ENCODE results near the gene ADGRG1.

The ADGRG1 gene

DNA sequence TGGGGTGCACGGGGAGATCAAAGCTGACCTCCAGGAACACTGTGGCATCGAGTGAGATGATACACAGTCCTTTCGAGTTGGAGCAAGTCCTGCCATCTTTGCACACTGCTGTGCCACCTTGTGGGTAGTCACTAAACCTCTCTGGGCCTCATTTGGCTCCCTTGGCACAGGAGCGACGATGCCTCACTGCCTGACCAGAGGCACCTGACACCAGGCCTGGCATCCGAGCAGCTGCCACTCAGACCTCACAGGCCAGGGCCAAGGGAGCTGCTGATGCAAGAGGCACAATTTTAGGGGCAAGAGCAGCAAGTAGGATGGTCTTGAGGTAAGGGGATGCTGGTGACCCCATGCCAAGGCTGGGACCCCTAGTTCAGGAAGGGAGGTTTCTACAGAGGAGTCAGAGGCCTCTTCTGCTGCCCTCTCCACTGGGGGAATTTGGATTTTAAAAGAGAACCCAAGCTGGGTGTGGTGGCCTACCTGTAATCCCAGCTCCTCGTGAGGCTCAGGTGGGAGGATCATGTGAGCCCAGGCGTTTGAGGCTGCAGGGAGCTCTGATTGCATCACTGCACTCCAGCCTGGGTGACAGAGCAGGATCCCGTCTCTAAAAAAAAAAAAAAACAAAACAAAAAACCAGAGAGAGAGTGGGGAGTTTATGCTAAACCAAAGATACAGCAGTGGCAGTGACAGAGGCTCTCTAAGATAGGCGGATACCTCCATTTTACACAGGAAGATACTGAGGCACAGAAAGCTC lies 6.7 kb upstream of the ADGRG1 start:
- DNase-seq: no peak

DNA sequence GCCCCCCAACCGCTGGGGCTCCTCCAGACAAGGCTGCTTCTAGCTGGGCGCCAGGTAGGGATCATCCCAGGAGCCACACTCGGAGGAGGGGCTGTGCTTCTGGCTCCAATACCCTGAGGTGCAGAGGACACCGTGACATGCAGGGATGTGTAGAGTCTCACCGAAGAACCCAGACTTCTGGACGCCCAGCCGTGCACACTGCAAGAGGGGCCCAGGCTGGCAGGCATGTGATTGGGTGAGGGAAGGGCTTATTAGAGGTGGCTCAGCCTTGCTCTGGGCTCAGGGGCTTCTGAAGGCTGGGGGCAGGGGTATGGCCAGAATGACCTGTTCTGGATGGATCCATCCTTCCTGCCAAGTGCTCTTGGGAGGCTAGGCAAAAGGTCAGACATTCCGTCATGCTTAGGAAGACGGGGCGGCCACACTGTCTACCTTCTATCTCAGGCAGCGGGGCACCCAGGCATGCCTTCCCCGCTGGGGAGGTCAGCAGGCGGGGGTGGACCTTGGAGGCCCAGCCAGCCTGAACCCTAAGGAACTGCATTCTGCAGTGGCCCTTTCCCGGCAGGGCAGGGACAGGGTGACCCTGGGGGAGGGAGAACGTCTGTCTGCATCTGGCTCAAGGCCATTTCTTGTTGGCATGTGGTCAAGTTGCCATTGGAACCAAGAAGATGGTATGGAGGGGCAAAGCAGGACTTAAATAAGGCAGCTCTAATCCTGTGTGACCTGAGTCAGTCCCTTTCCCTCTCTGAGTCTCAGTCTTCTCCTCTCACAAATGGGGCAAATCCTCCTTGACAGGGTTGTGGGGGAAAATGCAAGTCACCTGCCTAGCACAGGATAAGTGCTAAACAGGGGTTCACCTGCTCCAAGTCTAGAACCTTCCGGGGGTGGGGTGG lies 5.8 kb upstream of the ADGRG1 start:
- DNase-seq: no peak

DNA sequence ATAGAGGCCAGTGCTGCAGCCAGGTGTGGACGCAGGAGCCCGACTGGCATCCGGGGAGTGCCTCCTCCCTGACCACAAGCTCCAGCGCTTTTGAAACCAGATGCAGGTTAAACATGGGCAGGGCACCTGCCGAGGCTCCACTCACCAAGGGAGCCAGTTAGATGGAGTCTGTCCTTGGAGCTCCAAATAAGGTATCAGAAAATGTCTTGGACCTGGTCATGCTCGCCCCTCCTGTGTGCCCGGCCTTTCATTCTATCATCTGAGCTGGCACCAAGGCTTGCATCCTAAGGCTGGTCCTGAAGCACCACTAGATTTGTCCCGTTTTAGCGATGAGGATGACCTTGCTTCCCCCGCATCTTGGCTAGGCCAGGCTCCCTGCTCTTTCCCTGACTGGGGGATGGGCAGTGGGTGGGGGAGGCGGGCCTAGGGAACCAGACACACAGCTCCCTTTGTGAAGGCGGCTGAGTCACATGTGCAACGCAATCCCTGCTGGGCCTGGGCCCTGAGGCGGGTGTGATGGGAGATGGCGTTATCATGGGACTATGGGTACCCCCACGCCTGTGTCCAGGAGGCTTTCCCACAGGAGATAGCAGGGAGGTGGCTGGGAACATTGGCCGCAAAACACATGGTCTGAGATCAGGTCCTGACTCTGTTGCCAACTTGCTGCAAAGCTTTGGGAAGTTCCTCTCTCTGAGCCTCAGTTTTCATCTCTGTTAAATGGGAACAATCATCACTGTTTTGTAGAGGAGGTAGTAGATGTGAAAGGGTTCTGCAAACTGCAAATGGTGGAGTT lies 5.0 kb upstream of the ADGRG1 start:
- DNase-seq: no peak

DNA sequence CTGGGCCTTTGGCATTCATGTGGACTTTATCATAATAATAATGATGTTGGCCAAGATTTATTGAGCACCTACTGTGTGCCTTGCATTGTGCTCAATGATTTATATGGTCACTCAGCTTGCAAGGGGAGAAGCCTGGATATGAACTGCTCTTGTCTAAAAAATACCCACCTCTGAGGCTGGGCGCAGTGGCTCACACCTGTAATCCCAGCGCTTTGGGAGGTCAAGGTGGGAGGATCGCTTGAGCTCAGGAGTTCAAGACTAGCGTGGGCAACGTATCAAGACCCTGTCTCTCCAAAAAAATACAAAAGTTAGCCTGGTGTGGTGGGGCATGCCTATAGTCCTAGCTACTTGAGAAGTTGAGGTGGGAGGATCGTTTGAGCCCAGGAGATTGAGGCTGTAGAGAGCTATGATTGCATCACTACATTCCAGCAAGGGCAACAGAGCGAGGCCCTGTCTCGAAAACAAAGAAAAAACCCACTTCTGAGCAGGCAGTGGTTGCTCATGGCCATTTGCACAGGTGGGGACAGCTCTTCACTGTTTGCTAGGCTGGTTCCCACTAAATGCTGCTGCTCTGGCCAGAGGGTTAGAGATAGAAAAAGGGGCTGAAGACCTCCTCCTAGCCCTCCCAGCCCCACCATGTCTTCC lies 4.3 kb upstream of the ADGRG1 start:
- DNase-seq: no peak

DNA sequence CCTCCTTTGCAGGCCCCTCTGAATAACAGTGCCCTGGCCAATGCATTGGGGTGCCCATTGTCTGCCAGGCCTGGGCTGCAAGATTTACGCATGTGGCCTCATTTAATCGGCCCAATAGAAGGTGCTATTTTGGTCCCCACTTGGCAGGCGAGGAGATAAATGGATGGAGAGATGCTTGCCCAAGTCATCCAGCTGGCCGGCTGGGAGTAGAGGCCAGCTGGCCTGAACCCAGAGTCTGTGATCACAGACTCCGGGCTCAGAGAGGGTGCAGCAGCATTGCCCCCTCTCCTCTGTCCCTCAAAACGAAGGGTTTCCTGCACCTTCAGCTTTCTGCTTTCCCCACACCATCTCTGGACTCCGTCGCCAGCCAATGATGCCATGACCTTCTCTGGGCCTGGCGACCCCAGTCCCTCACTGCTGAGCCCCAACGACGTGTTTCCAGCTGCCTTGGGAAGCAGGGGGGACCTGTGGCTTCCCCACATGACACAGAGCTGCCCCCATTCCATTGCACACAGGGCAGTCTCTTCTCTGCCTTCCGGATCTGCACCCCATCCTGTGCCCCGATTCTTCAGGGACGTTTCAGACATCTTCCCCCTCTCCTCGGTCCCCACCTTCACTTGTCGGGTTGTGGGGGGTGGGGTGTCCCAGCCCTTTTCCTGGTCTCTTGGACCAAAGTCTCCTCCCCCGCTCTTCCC lies 3.5 kb upstream of the ADGRG1 start:
- no peak for DNase-seq

DNA sequence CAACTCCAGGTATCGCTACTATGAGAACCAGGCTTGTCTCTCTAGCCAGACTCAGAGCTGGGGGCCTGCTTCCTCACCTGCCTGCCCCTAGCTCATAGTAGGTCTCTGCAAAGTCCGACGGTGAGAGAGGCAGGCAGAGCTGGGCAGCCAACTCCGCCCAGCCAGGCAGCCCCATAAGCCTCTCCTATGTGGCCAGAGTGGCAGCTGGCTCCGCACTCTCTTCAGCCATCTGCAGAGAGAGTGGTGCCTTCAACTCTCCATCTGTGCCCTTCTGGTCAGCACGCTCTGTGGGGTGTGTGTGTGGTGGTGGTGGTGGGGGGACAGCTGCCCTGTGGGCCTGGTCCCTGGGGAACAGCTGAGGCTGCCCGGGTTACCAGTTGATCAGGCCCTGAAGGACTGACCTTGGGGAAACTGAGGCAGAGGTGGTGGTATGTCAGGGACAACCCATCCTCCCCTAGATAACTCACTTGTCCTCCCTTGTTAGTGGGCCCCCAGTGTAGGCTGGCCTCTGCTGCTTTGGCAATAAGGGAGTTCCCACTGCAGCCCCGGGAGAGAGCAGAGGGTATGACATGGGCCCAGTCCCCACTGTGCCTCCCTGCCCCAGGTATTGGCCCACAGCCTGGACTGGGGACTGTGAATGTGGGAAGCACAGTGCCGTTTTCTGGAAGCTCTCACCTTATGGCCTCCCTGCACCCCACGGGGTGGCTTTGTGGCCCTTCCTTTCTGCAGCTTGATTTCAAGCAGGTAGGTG lies 1.8 kb upstream of the ADGRG1 start:
- no peak for DNase-seq

DNA sequence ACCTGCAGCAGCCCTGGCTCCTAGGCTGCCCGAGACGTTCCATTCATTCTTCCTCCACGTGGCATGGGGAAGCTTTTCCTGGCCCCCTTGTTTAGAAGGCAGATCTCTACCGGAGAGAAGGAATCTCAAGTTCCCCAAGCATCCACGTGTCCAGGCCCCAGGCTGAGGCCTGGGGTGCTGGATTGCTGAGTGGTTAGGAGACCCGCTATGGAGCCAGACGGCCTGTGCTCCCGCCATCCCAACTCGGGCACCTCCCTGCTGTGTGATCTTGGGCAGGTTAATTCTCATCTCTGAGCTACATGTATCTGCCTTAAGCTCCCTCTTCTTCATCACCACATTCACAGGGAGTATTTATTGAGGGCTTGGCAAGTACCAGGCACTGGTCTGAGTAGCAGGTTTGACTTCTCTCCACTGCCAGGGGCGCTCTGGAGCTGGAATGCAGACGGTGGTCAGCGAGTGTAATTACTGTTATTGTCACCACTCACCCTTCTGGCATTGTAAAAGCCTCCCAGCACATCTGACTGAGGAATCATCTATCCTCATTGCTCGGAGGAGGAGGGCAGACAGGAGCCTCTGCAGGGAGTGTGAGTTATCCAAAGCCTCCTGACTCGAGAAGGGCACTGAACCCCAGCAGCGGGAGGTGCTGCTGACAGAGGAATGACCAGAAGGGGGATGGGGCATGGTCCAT lies 1.1 kb upstream of the ADGRG1 start:
- no peak for DNase-seq

DNA sequence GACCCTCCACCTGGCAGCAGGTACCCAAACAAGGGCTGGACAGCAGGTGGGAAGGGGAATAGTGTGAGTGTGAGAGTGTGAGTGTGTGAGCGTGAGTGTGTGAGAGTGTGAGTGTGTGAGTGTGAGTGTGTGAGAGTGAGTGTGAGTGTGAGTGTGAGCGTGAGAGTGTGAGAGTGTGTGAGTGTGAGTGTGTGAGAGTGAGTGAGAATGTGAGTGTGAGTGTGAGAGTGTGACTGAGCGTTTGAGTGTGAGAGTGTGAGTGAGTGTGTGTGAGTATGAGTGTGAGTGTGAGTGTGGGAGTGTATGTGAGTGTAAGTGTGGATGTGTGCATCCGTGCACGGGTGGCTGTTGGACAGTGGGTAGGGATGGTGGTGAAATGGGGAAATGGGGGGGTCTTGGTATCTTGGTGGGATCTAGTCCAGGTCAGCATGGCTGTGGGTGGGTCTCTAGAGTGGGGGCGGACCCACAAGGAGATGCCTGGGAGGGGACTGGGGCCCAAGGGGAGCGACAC lies 408 bp downstream of the ADGRG1 start:
- no peak for DNase-seq

DNA sequence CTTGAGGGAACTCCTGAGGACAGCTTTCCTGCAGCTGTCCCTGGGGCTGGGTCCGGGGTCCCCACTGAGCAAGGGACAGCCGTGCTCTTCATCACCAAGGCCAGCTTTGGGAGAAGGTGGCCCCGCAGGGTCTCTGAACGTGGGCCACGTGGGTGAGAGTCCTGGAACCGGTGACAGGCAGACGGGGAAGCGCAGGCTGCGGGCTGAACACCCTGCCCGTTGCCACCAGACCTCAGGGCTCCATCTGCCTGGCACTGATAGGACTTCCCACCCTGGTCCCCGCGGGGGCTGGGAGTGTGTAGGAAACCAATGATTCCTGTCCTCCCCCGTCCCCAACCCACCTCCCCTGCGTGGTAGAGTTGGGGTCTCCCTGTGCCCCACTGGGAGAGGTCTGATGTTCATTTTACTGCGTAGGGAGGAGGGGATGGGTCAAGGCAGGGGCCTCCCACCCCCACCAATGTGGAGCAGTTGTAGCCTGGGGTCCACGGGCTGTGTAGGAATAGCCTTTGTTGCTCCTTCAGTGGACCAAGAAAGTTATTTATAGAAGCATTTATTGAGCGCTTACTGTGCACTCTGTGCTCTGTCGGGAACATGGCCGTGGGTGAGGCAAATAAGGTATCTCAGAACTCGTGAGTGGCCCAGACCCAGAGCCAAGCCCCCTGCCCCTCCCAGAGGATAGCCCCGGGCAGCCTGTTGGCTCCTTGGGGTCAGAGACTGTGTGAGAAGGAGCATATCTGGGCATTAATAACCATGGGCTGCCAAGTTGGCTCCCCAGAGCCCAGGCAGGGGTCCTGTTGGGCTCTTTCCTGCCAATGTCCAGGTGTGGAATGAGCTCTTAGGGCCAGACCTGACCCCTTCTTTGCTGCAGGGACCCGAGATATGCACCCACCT lies 1.3 kb downstream of the ADGRG1 start:
- no peak for DNase-seq

DNA sequence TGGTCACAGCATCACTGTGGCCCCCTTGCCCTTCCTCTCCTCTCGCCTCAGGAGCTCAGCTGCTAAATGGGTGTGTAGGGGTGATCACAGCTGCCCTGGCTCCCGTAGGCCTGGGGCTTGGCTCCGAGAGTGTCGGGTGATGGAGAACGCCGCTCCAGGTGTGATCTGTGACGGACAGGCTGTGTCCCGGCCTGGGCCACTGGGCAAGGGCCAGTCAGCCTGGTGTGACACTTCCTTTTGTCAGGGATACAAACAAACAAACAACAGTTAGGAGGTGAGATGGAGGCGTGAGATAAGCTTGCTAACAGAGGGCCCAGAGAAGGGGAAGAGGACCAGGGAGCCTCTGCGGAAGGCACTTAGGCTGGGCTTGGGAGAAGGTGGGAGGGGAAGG lies 2.0 kb downstream of the ADGRG1 start:
- no peak for DNase-seq

DNA sequence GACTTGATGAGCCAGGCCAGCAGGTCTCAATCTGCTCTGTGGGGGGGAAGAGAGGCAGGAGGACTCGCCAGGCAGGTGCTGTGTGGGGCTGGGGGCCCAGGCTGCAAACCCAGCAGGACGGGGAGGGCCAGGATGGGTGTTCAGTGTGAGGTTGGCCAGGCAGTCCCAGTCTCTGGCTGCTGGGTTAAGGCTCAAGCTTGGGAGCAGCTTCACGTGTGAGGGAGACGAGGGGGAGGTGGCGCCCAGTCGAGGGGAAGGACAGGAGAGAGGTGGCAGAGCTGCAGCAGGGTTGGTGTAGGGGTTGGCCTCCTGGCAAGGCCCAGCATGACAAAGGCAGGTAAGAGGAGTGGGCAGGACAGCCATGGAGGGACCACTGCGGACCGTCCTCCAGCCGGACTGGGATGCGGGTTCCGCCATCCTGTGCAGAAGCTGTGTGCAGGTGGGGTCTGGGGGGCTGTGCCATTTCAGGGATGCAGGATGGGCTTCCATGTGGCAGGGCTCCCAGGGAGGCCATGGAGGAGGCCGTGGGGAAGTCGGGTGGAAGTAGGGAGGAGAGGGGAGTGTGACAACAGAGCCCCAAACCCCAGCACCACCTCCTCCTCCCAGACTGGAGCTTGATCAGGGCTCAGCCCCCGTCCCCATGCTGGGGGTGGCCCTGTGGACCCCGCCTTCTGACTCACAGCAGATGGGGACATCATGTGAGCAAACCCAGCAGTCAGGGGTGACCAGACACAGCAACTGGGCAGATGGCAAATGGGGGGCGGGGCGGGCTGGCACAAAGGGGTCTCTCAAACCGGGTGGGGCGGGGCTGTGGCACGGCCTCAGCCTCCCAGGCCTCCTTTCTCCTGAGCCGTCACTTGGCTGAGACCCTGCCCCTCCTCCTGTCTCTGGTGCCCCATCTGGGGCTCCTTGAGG lies 2.8 kb downstream of the ADGRG1 start:
- no peak for DNase-seq

DNA sequence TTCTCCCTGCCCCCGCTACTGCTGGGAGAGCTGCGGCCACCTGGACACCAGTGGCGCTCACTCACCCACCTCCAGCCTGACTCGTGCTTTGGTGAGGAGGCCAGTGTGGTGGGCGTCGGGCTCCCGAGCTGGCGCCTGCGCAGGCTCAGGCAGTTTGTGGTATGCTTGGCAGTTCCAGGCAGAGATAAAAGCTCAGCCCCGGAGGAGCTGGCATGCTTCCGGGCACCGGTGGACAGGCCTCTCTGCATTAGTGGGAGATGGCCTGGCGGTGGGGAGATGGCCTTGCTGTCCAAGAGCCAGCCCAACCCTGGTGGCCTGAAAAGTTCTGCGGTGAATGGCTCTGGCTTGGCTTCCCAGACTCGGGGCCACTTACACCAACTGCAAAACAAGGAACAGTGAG lies 4.1 kb downstream of the ADGRG1 start:
- no peak for DNase-seq

DNA sequence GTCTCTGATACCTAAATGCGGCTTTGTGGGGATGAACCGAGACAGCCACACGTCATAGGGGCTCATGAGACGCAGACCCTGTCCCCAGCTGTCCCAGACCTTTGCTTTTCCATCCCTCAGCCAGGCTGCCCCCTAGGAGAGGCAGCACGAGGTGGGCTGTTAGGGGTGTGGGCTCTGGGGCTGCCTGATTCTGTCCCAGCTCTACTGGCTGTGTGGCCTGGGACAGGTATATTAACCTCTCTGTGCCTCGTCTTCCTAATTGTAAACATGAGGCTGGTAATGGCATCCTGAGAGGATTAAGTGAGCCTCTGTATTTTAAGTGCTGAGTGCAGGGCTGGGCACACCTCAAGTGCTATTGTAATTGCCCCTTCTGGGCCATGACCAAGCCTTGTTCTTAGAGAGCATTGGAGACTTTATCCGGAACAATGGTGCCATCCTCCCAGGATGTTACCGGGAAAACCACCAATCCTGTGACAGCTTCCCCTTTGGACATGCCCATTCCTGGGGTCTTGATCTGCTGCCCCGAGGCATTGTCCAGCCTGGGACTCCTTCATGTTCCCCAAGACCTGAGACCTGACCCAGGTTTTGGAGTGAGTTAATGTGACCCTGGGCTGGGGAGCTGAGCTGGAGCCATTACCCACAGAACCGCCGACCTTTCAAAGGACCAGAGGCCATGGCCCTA lies 5.1 kb downstream of the ADGRG1 start:
- no peak for DNase-seq

DNA sequence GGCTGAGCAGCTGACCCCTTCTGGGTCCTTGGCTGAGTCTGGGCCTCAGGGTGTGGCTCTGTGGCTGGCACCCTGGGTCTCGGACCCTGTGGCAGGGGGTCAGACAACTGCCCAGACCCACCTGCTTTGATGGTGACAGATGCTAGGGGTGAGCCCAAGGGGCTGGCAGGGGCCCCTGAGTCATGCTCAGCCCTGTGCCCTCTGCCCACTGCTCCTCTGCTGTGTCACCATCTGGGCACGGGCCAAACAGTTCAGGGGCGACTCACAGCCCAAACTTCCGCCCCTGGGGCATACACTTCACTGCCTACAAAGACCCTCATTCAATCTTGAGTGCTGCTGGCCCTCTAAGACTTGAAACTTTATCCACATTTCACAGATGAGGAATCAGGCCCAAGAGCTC lies 5.7 kb downstream of the ADGRG1 start:
- DNase-seq: no peak

DNA sequence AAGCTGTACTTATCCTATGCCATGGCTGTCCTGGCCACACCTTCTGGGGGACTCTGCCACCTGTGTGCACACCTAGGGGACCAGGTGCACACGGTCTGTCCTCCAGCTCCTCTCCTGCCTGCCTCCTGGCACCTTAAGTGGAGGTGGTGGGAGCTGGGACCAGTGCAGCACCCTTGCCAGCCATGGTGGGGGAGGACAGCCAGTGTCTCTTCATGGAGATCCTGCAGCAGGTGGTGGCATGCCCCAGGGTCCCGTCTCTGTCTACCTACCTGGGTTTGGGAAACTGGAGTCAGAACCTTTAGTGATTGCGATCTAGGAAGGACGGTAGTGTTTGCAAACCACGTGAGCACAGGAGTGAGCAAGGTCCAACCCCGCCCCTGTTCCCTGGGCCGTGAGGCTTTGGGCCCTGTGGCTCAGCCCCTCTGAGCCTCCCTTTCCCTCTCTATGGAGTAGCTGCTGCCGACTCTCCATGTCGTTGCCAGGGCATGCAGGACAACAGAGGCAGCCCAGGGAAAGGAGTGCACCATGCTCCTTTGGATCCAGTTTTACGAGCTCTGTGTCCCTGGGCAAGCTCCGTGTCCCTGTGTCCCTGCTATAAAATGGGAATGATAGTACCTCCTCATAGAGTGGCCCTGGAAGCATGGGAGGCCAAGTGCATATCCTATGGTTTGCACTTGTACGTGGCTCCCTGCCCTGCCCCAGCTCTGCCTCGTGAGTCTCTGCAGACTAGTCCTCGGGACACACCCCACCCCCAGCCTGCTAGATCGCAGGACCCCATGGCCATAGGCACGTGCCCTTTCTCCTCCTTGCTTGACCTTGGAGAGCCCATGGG lies 7.1 kb downstream of the ADGRG1 start:
- no peak for DNase-seq

DNA sequence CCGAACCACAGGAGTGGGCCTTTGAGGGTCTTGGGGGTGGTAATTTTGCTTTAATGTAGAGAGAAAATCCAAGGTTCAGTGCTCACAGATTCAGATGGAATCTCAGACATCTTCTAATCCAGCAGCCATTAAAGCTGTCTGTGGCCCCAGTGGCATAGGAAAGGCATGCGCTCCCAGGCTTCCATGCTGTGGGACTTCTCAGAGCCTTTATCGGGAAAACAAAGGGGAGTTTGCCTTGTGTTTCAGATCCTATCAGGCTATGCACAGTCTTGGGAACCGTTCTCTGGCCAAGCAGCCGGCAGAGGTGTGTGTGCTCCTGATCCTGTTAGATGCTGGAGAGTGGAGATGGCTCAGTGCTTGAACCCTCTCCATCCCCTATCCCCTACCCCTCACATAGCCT lies 7.8 kb downstream of the ADGRG1 start:
- no peak for DNase-seq

DNA sequence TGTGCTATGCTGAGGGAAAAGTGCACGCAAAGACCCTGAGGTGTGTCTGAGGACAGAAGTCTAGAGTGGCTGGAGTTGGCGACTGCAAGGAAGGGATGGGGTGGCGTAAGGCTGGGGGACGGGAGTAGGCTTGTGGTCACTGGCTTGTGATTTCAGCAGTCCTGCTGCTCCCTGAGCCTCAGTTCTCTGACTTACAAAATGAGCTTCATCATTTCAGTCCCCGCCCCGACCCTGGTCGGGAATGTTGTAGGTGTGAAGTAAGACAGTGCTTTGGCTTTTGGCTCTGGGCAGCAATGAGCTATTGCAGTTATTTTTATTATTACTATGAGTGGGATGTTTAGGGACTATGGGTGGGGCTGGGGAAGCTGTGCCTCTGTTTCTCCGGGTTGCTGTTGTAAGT lies 8.6 kb downstream of the ADGRG1 start:
- DNase-seq: no peak
